ENCODE measurements around the gene WDR7. TPM values are rescaled to one million over a fixed set of nuclear protein-coding genes. Genes with fewer than 3 reads are reported as not detected.

The WDR7 gene
- total and polyA plus RNA-seq, 9 of the 15 experiments (the other 6 are each of a cell fraction or from before 2014, with no cell fraction given) = 1.4 to 9.4 (median 5.3) TPM

DNA sequence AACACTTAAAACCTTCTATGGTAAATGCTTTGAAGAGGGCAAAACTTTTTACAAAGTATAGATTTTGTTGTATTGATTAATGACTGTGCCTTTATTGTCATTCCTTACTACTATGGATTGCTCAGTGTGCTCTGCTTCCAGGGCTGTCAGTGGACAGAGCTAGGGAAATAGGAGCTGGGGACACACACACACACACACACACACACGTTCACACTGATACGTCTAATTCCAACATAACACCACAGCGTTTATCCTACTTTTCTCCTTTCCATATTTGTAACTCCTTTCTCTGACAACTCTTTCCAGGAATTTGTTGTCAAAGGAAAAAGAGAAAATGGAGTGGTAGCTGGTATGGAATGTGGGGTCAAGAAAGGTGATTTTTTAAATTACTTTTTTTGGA lies 21.8 kb downstream of the WDR7 start:
- ChIA-PET CTCF (ENCODE audit: low intra/inter-chr PET ratio) (no interaction called here), POLR2A (interaction anchor here (0.6 kb wide), 1 partner anchor 156 kb away, joined by 3 read pairs; no protein-coding TSS in a partner anchor)
- Histone ChIP-seq H3K79me2 (ENCODE audit: control insufficient read depth, insufficient read depth, low read length) (0 out of 3 replicates have a peak, but pooled peaks cover 2% of the 10 kb centered on the region), H3K4me3 (no peak overlapping the region), H3K9me3 (replicated peaks; ENCODE audit: control insufficient read depth, insufficient read depth, low read depth, low read length) (no peaks in the 10 kb centered on the region), H3K27me3 (ENCODE audit: control insufficient read depth in 2 of 2, insufficient read depth in 2 of 2, low read length in 2 of 2) (no peaks in the 10 kb centered on the region), H3K36me3 (ENCODE audit: control insufficient read depth, insufficient read depth, low read length) (no peaks in the 10 kb centered on the region), H3K4me1 (replicated peaks in 1 of 2; ENCODE audit: control insufficient read depth in 2 of 2, insufficient read depth in 2 of 2, low read length in 2 of 2) (no peaks in the 10 kb centered on the region), H3K27ac (ENCODE audit: extremely low read depth, low read depth, low read length) (no peak overlapping the region), H4K20me1 (replicated peaks; ENCODE audit: control insufficient read depth, insufficient read depth, low read length) (no peaks in the 10 kb centered on the region), H3K9ac (ENCODE audit: insufficient read depth in 1 of 2, low read depth in 2 of 2, low read length in 2 of 2) (no peak overlapping the region), H2AFZ (ENCODE audit: low read depth, low read length) (no peak overlapping the region), H3K9me1 (ENCODE audit: control insufficient read depth, insufficient read depth, low read length) (no peaks in the 10 kb centered on the region), H3K4me2 (ENCODE audit: insufficient read depth, low read length) (no peak overlapping the region)
- no peak for TF ChIP-seq MYBL2 (IDR thresholded peaks at IDR 0.05; ENCODE audit: low read depth)
- no peak for TF ChIP-seq MYBL2 (CRISPR knock-in tag; IDR thresholded peaks at IDR 0.05; ENCODE audit: borderline replicate concordance)
- TF ChIP-seq CHCHD3 (CRISPR knock-in tag; IDR thresholded peaks at IDR 0.05) = no peak
- no peak for TF ChIP-seq CBFA2T2 (conservative IDR thresholded peaks at IDR 0.05)
- no peak for TF ChIP-seq ZBTB17 (CRISPR knock-in tag; IDR thresholded peaks at IDR 0.05)
- TF ChIP-seq PBX2 (CRISPR knock-in tag; IDR thresholded peaks at IDR 0.05; ENCODE audit: low read depth) = no peak
- no peak for TF ChIP-seq PBX2 (tag; conservative IDR thresholded peaks at IDR 0.05; ENCODE audit: low read depth)
- TF ChIP-seq ASH1L (IDR thresholded peaks at IDR 0.05; ENCODE audit: borderline replicate concordance, low read depth, partially characterized antibody) = no peak
- no peak for TF ChIP-seq ZBED1 (IDR thresholded peaks at IDR 0.05)
- TF ChIP-seq, protein P1, sequence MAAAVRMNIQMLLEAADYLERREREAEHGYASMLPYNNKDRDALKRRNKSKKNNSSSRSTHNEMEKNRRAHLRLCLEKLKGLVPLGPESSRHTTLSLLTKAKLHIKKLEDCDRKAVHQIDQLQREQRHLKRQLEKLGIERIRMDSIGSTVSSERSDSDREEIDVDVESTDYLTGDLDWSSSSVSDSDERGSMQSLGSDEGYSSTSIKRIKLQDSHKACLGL (CRISPR knock-in tag; IDR thresholded peaks at IDR 0.05; ENCODE audit: borderline replicate concordance, poor library complexity, severe bottlenecking) = no peak
- no peak for TF ChIP-seq NR4A1 (CRISPR knock-in tag; IDR thresholded peaks at IDR 0.05)
- no peak for TF ChIP-seq NR4A1 (tag; IDR thresholded peaks at IDR 0.05)
- TF ChIP-seq U2AF1 (optimal IDR thresholded peaks at IDR 0.05; ENCODE audit: low read depth, low read length) = no peak
- no peak for TF ChIP-seq ELK3 (CRISPR knock-in tag; IDR thresholded peaks at IDR 0.05)
- no peak for TF ChIP-seq ZKSCAN3 (CRISPR knock-in tag; IDR thresholded peaks at IDR 0.05)
- no peak for TF ChIP-seq PHF8 (IDR thresholded peaks at IDR 0.05; ENCODE audit: borderline replicate concordance, low read length)
- TF ChIP-seq SMAD1 (IDR thresholded peaks at IDR 0.05; ENCODE audit: low read depth, low read length, partially characterized antibody) = no peak
- TF ChIP-seq CREB3 (tag; conservative IDR thresholded peaks at IDR 0.05; ENCODE audit: low read depth) = no peak
- ATAC-seq = no peak
- FAIRE-seq = no peak
- intact Hi-C loops (cut with micrococcal nuclease) (loop anchor here (1.0 kb wide), 1 partner anchor 13 kb away; no protein-coding TSS in a partner anchor), in situ Hi-C loops (cut with MboI) (no loop called here)
- no TSS peak for BruUV-seq (replicated peaks)
- no peak for DNase-seq (ENCODE audit: extremely low read depth in 1 of 4, low spot score in 3 of 4)
- WGBS (ENCODE audit: insufficient coverage, low coverage, missing lambda C conversion rate) = 75% methylated on average over 2 of the region's 3 CpGs

Data from K562 (cell line).